Liver (tissue), 9 donors: Measurements from ENCODE around the gene ITGB2. TPM values are rescaled to one million over a fixed set of nuclear protein-coding genes. Genes with fewer than 3 reads are reported as not detected.

ENCODE experiments used
- DNase-seq: peaks from one replicate; pipeline ENCODE4 v3.0.0-alpha.2; 2017; ENCODE audit warnings: low spot score
- H3K27ac ChIP-seq, 2 donors: one replicate each; pipeline ENCODE4 v1.7.0; 2013; ENCODE audit warnings: inconsistent platforms in 2 of 2, low read length in 2 of 2, control low read depth in 1 of 2, low read depth in 1 of 2, mild to moderate bottlenecking in 1 of 2
- H3K27me3 ChIP-seq, 4 donors: one replicate each; pipeline versions ENCODE4 v1.6.1 to v1.7.0; 2013; ENCODE audit warnings: low read length in 3 of 4, inconsistent platforms in 1 of 4, mild to moderate bottlenecking in 1 of 4, moderate library complexity in 1 of 4; ENCODE audit not compliant: control insufficient read depth in 4 of 4, insufficient read depth in 4 of 4
- H3K36me3 ChIP-seq, 4 donors: one replicate each; pipeline versions ENCODE4 v1.6.1 to v1.7.0; 2013; ENCODE audit warnings: low read length in 3 of 4, mild to moderate bottlenecking in 3 of 4, low read depth in 1 of 4, moderate library complexity in 1 of 4; ENCODE audit not compliant: control insufficient read depth in 4 of 4, insufficient read depth in 3 of 4
- H3K4me1 ChIP-seq, 4 donors: one replicate each; pipeline versions ENCODE4 v1.6.1 to v1.7.0; 2013; ENCODE audit warnings: low read length in 3 of 4, mild to moderate bottlenecking in 3 of 4, moderate library complexity in 1 of 4; ENCODE audit not compliant: control insufficient read depth in 4 of 4, insufficient read depth in 4 of 4
- H3K4me3 ChIP-seq, 3 donors: one replicate each; pipeline versions ENCODE4 v1.6.1 to v1.7.0; 2013; ENCODE audit warnings: low read length in 3 of 3, control low read depth in 1 of 3, low read depth in 1 of 3, mild to moderate bottlenecking in 1 of 3
- H3K9ac ChIP-seq, 2 donors: one replicate each; pipeline ENCODE4 v1.7.0; 2013; ENCODE audit warnings: low read length in 2 of 2, mild to moderate bottlenecking in 2 of 2, moderate library complexity in 2 of 2, control low read depth in 1 of 2, low read depth in 1 of 2
- H3K9me3 ChIP-seq, 4 donors: one replicate each; pipeline versions ENCODE4 v1.6.1 to v1.7.0; 2013; ENCODE audit warnings: low read length in 3 of 4; ENCODE audit not compliant: control insufficient read depth in 4 of 4
- ATF3 ChIP-seq: IDR thresholded peaks from 2 replicates; pipeline ENCODE4 v1.6.1; 2016; ENCODE audit warnings: antibody characterized with exemption
- EGR1 ChIP-seq, 2 donors: IDR thresholded peaks; 2 replicates each; pipeline ENCODE4 v1.6.1; 2016 to 2018; ENCODE audit warnings: antibody characterized with exemption in 2 of 2, low read depth in 2 of 2
- FOXA1 ChIP-seq: IDR thresholded peaks from 2 replicates; pipeline ENCODE4 v1.6.1; 2016; ENCODE audit warnings: antibody characterized with exemption
- FOXA2 ChIP-seq: IDR thresholded peaks from 2 replicates; pipeline ENCODE4 v1.6.1; 2016; ENCODE audit warnings: antibody characterized with exemption
- GABPA ChIP-seq, 2 donors: IDR thresholded peaks in 1 of 2; conservative IDR thresholded peaks in 1 of 2; 2 replicates each; pipeline ENCODE4 v1.6.1; 2016; ENCODE audit warnings: antibody characterized with exemption in 2 of 2, mild to moderate bottlenecking in 1 of 2, moderate library complexity in 1 of 2
- HNF4A ChIP-seq, 2 donors: conservative IDR thresholded peaks; 2 replicates each; pipeline ENCODE4 v1.6.1; 2016; ENCODE audit warnings: antibody characterized with exemption in 2 of 2, mild to moderate bottlenecking in 2 of 2
- HNF4G ChIP-seq: IDR thresholded peaks from 2 replicates; pipeline ENCODE4 v1.6.1; 2016; ENCODE audit warnings: antibody characterized with exemption
- JUND ChIP-seq, 2 donors: IDR thresholded peaks; 2 replicates each; pipeline ENCODE4 v1.6.1; 2016; ENCODE audit warnings: antibody characterized with exemption in 2 of 2
- NR2F2 ChIP-seq: IDR thresholded peaks from 2 replicates; pipeline ENCODE4 v1.6.1; 2016; ENCODE audit warnings: antibody characterized with exemption
- RAD21 ChIP-seq, 2 donors: IDR thresholded peaks; 2 replicates each; pipeline ENCODE4 v1.6.1; 2016; ENCODE audit warnings: antibody characterized with exemption in 2 of 2, mild to moderate bottlenecking in 2 of 2
- REST ChIP-seq: IDR thresholded peaks from 2 replicates; pipeline ENCODE4 v1.6.1; 2016; ENCODE audit warnings: antibody characterized with exemption, mild to moderate bottlenecking
- RXRA ChIP-seq, 2 donors: IDR thresholded peaks; 2 replicates each; pipeline ENCODE4 v1.6.1; 2017 to 2018; ENCODE audit warnings: antibody characterized with exemption in 2 of 2, mild to moderate bottlenecking in 1 of 2
- SP1 ChIP-seq: IDR thresholded peaks from 2 replicates; pipeline ENCODE4 v1.6.1; 2018; ENCODE audit warnings: antibody characterized with exemption, mild to moderate bottlenecking
- TAF1 ChIP-seq: conservative IDR thresholded peaks from 2 replicates; pipeline ENCODE4 v1.6.1; 2016; ENCODE audit warnings: antibody characterized with exemption, mild to moderate bottlenecking
- YY1 ChIP-seq: IDR thresholded peaks from 2 replicates; pipeline ENCODE4 v1.6.1; 2016; ENCODE audit warnings: antibody characterized with exemption, mild to moderate bottlenecking
- WGBS: extraction: QIAGEN DNeasy Blood & Tissue Kit; methylation state at CpG from one replicate; pipeline ENCODE4 v1.1.7; 2013; 5-methylcytosine and 5-hydroxymethylcytosine counted together
- polyA plus RNA-seq, 2 donors: library from polyadenylated mRNA; stranded (reverse) in 1 of 2; unstranded in 1 of 2; fragments of 200-250 nt in 1 of 2; fragments of >200 nt in 1 of 2; fragmentation: Nextera tagmentation in 1 of 2; extraction: Ambion mirVana in 1 of 2; gene quantifications; one replicate each; pipeline versions ENCODE4 v1.2.1 to v1.2.3, GENCODE V29; 2013 to 2015
- total RNA-seq, 2 donors: library from RNA; depleted of rRNA; stranded (reverse); fragments of >200 nt; gene quantifications; one replicate each; pipeline ENCODE4 v1.2.3, GENCODE V29; 2014
- TF ChIP-seq, protein P1 (sequence below): fragments of 150-350 bp; IDR thresholded peaks from 2 replicates; pipeline ENCODE4 v1.5.1; 2017; ENCODE audit warnings: improper control_type of control experiment, low read depth, low read length; ENCODE audit not compliant: missing input control
- TF ChIP-seq, protein P2 (sequence below): IDR thresholded peaks from 2 replicates; pipeline ENCODE4 v1.6.1; 2016; ENCODE audit warnings: antibody characterized with exemption
- donor health status: healthy.
- donor health status: healthy.
- donor health status: healthy.
- donor health status: healthy.
- donor health status: healthy.

ITGB2 gene
- total and polyA plus RNA-seq, 4 donors = 9.6 to 50.6 (median 28.7) TPM

- Histone ChIP-seq H3K9me3 (no peaks in the 10 kb centered on the region), H3K36me3 (no peaks in the 10 kb centered on the region), H3K27me3 (no peaks in the 10 kb centered on the region), H3K4me3 (no peak overlapping the region), H3K4me1 (peaks cover 2 to 19% (median 10%) of the 10 kb centered on the region in 4 donors), H3K27ac (no peak overlapping the region), H3K9ac (no peak overlapping the region)
- 80% methylated on average over 23 of the region's 23 CpGs for WGBS
- no peak for DNase-seq
- TF ChIP-seq REST (no peak), FOXA2 (no peak), RAD21 (IDR thresholded peaks at IDR 0.05) (no peak), YY1 (no peak), JUND (IDR thresholded peaks at IDR 0.05) (no peak), RXRA (IDR thresholded peaks at IDR 0.05) (no peak), GABPA (IDR thresholded peaks at IDR 0.05 in 1 of 2, conservative IDR thresholded peaks at IDR 0.05 in 1 of 2) (no peak), FOXA1 (no peak), HNF4G (no peak), ATF3 (no peak), EGR1 (IDR thresholded peaks at IDR 0.05; ENCODE audit: low read depth in 2 of 2) (no peak), SP1 (no peak), NR2F2 (no peak), HNF4A (conservative IDR thresholded peaks at IDR 0.05) (no peak), TAF1 (no peak)
- TF ChIP-seq, protein P1, sequence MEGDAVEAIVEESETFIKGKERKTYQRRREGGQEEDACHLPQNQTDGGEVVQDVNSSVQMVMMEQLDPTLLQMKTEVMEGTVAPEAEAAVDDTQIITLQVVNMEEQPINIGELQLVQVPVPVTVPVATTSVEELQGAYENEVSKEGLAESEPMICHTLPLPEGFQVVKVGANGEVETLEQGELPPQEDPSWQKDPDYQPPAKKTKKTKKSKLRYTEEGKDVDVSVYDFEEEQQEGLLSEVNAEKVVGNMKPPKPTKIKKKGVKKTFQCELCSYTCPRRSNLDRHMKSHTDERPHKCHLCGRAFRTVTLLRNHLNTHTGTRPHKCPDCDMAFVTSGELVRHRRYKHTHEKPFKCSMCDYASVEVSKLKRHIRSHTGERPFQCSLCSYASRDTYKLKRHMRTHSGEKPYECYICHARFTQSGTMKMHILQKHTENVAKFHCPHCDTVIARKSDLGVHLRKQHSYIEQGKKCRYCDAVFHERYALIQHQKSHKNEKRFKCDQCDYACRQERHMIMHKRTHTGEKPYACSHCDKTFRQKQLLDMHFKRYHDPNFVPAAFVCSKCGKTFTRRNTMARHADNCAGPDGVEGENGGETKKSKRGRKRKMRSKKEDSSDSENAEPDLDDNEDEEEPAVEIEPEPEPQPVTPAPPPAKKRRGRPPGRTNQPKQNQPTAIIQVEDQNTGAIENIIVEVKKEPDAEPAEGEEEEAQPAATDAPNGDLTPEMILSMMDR = no peak
Measured at GRCh38 chr21:44842721-44843445, 77.8 kb downstream of the ITGB2 start.

GRCh38 chr21:44842087-44842486 lies 78.6 kb downstream of the ITGB2 start:
- H3K4me1 ChIP-seq = peaks cover 2 to 18% (median 10%) of the 10 kb centered on the region in 4 donors
- no peak overlapping the region for H3K27ac ChIP-seq
- no peaks in the 10 kb centered on the region for H3K36me3 ChIP-seq
- no peak for DNase-seq
- H3K27me3 ChIP-seq = no peaks in the 10 kb centered on the region
- no peak overlapping the region for H3K9ac ChIP-seq
- WGBS = 83% methylated on average over 10 of the region's 10 CpGs
- TF ChIP-seq HNF4A (conservative IDR thresholded peaks at IDR 0.05) = no peak
- no peak for TF ChIP-seq FOXA2
- no peak for TF ChIP-seq FOXA1
- TF ChIP-seq GABPA (IDR thresholded peaks at IDR 0.05 in 1 of 2, conservative IDR thresholded peaks at IDR 0.05 in 1 of 2) = no peak
- TF ChIP-seq NR2F2 = no peak
- TF ChIP-seq, protein P1 = no peak
- no peak for TF ChIP-seq RAD21 (IDR thresholded peaks at IDR 0.05)
- no peak for TF ChIP-seq REST
- TF ChIP-seq HNF4G = no peak
- TF ChIP-seq SP1 = no peak
- TF ChIP-seq, protein P2, sequence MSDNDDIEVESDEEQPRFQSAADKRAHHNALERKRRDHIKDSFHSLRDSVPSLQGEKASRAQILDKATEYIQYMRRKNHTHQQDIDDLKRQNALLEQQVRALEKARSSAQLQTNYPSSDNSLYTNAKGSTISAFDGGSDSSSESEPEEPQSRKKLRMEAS = no peak
- no peak for TF ChIP-seq JUND (IDR thresholded peaks at IDR 0.05)
- no peak for TF ChIP-seq EGR1 (IDR thresholded peaks at IDR 0.05; ENCODE audit: low read depth in 2 of 2)
- TF ChIP-seq RXRA (IDR thresholded peaks at IDR 0.05) = no peak
- H3K9me3 ChIP-seq = no peaks in the 10 kb centered on the region
- no peak overlapping the region for H3K4me3 ChIP-seq
